K562 (cell line): ENCODE data around the gene MRPL55. TPM values are rescaled to one million over a fixed set of nuclear protein-coding genes. Genes with fewer than 3 reads are reported as not detected.

Experiments
- BRCA1 ChIP-seq, 2 experiments: fragments of 450-650 bp in 1 of 2; sonication (generic) in 1 of 2; formaldehyde crosslinking in 1 of 2; IDR thresholded peaks; 2 replicates each; pipeline versions ENCODE4 v1.5.0 to v1.6.1; 2017 to 2020; ENCODE audit warnings: mild to moderate bottlenecking in 1 of 2, missing genetic modification reagents in 1 of 2
- C11orf30 ChIP-seq: fragments of 450-650 bp; IDR thresholded peaks from 2 replicates; pipeline ENCODE4 v1.6.1; 2016; ENCODE audit warnings: low read depth, mild to moderate bottlenecking
- FOXM1 ChIP-seq, 2 experiments: fragments of 450-650 bp in 1 of 2; sonication (generic) in 1 of 2; formaldehyde crosslinking in 1 of 2; IDR thresholded peaks; 2 replicates each; pipeline versions ENCODE4 v1.6.1 to v1.9.0; 2017 to 2022; ENCODE audit warnings: low read depth in 2 of 2, mild to moderate bottlenecking in 2 of 2, missing genetic modification reagents in 1 of 2, moderate library complexity in 1 of 2
- GMEB1 ChIP-seq: fragments of 250-450 bp; sonication (Bioruptor Pico); IDR thresholded peaks from 2 replicates; pipeline ENCODE4 v1.4.0; 2020; ENCODE audit warnings: mild to moderate bottlenecking
- KDM1A ChIP-seq, 2 experiments: fragments of 450-650 bp; IDR thresholded peaks; 2 replicates each; pipeline ENCODE4 v1.6.1; 2016; ENCODE audit warnings: mild to moderate bottlenecking in 2 of 2
- MEF2A ChIP-seq: IDR thresholded peaks from 2 replicates; pipeline ENCODE4 v1.6.1; 2011; ENCODE audit warnings: low read depth, mild to moderate bottlenecking, low read length, moderate library complexity; ENCODE audit not compliant: control insufficient read depth
- NBN ChIP-seq: fragments of 450-650 bp; IDR thresholded peaks from 2 replicates; pipeline ENCODE4 v1.6.1; 2016; ENCODE audit warnings: low read depth, mild to moderate bottlenecking
- PML ChIP-seq: IDR thresholded peaks from 2 replicates; pipeline ENCODE4 v1.6.1; 2012; ENCODE audit warnings: low read length, inconsistent platforms
- PYGO2 ChIP-seq: fragments of 450-650 bp; IDR thresholded peaks from 2 replicates; pipeline ENCODE4 v1.6.1; 2016; ENCODE audit warnings: mild to moderate bottlenecking, missing genetic modification characterization, moderate library complexity, missing compliant biosample characterization
- SNRNP70 ChIP-seq: fragments of 200-400 bp; formaldehyde crosslinking; optimal IDR thresholded peaks from 2 replicates; pipeline ENCODE3; 2017; ENCODE audit warnings: low read depth, low read length
- SP1 ChIP-seq: sonication (generic); formaldehyde crosslinking; IDR thresholded peaks from 2 replicates; pipeline ENCODE4 v1.8.1; 2022; ENCODE audit warnings: mild to moderate bottlenecking, missing genetic modification reagents
- STAT5A ChIP-seq: IDR thresholded peaks from 2 replicates; pipeline ENCODE4 v1.6.1; 2012; ENCODE audit warnings: low read length, inconsistent platforms, borderline replicate concordance
- STAT5B ChIP-seq: fragments of 250-450 bp; sonication (Bioruptor Pico); IDR thresholded peaks from 2 replicates; pipeline ENCODE4 v1.8.0; 2021; ENCODE audit warnings: mild to moderate bottlenecking, inconsistent platforms
- TFAP4 ChIP-seq: sonication (generic); formaldehyde crosslinking; IDR thresholded peaks from 2 replicates; pipeline ENCODE4 v1.8.0; 2022; ENCODE audit warnings: missing genetic modification reagents, mild to moderate bottlenecking, moderate library complexity, borderline replicate concordance
- ZNF124 ChIP-seq: sonication (generic); formaldehyde crosslinking; IDR thresholded peaks from 2 replicates; pipeline ENCODE4 v1.8.1; 2022; ENCODE audit warnings: missing genetic modification reagents
- polyA plus RNA-seq, 8 experiments: library from polyadenylated mRNA; depleted of rRNA in 4 of 8; stranded (reverse) in 5 of 8; unstranded in 3 of 8; fragments of >200 nt; fragmentation: Nextera tagmentation in 2 of 8; fragmentation: Illumina TruSeq in 1 of 8; extraction: Ambion mirVana in 2 of 8; extraction: Trizol in 1 of 8; gene quantifications; 2 replicates each; pipeline versions ENCODE4 v1.2.1 to v1.2.3, GENCODE V29; 2011 to 2014; ENCODE audit warnings: inconsistent platforms in 1 of 8, missing spikeins in 1 of 8
- total RNA-seq, 7 experiments: library from RNA; depleted of rRNA in 6 of 7; stranded (reverse); fragments of >200 nt in 6 of 7; fragmentation: Illumina TruSeq in 2 of 7; extraction: Trizol in 2 of 7; gene quantifications; 2 replicates each; pipeline versions ENCODE4 v1.2.1 to v1.2.3, GENCODE V29; 2011 to 2021; ENCODE audit warnings: low replicate concordance in 1 of 7
- TF ChIP-seq, protein P1 (sequence below): fragments of 200-600 bp; sonication (generic); IDR thresholded peaks from one replicate; pipeline ENCODE4 v1.6.1; 2012; ENCODE audit warnings: mild to moderate bottlenecking, low read depth, low read length, inconsistent platforms

Gene MRPL55
- total and polyA plus RNA-seq, 9 of the 15 experiments (the other 6 are each of a cell fraction or from before 2014, with no cell fraction given), result 34.9 to 228 (median 81.0) TPM

GRCh38 chr1:228117335-228117734 is 8.2 kb upstream of the MRPL55 start (continued):
- TF ChIP-seq, protein P1, sequence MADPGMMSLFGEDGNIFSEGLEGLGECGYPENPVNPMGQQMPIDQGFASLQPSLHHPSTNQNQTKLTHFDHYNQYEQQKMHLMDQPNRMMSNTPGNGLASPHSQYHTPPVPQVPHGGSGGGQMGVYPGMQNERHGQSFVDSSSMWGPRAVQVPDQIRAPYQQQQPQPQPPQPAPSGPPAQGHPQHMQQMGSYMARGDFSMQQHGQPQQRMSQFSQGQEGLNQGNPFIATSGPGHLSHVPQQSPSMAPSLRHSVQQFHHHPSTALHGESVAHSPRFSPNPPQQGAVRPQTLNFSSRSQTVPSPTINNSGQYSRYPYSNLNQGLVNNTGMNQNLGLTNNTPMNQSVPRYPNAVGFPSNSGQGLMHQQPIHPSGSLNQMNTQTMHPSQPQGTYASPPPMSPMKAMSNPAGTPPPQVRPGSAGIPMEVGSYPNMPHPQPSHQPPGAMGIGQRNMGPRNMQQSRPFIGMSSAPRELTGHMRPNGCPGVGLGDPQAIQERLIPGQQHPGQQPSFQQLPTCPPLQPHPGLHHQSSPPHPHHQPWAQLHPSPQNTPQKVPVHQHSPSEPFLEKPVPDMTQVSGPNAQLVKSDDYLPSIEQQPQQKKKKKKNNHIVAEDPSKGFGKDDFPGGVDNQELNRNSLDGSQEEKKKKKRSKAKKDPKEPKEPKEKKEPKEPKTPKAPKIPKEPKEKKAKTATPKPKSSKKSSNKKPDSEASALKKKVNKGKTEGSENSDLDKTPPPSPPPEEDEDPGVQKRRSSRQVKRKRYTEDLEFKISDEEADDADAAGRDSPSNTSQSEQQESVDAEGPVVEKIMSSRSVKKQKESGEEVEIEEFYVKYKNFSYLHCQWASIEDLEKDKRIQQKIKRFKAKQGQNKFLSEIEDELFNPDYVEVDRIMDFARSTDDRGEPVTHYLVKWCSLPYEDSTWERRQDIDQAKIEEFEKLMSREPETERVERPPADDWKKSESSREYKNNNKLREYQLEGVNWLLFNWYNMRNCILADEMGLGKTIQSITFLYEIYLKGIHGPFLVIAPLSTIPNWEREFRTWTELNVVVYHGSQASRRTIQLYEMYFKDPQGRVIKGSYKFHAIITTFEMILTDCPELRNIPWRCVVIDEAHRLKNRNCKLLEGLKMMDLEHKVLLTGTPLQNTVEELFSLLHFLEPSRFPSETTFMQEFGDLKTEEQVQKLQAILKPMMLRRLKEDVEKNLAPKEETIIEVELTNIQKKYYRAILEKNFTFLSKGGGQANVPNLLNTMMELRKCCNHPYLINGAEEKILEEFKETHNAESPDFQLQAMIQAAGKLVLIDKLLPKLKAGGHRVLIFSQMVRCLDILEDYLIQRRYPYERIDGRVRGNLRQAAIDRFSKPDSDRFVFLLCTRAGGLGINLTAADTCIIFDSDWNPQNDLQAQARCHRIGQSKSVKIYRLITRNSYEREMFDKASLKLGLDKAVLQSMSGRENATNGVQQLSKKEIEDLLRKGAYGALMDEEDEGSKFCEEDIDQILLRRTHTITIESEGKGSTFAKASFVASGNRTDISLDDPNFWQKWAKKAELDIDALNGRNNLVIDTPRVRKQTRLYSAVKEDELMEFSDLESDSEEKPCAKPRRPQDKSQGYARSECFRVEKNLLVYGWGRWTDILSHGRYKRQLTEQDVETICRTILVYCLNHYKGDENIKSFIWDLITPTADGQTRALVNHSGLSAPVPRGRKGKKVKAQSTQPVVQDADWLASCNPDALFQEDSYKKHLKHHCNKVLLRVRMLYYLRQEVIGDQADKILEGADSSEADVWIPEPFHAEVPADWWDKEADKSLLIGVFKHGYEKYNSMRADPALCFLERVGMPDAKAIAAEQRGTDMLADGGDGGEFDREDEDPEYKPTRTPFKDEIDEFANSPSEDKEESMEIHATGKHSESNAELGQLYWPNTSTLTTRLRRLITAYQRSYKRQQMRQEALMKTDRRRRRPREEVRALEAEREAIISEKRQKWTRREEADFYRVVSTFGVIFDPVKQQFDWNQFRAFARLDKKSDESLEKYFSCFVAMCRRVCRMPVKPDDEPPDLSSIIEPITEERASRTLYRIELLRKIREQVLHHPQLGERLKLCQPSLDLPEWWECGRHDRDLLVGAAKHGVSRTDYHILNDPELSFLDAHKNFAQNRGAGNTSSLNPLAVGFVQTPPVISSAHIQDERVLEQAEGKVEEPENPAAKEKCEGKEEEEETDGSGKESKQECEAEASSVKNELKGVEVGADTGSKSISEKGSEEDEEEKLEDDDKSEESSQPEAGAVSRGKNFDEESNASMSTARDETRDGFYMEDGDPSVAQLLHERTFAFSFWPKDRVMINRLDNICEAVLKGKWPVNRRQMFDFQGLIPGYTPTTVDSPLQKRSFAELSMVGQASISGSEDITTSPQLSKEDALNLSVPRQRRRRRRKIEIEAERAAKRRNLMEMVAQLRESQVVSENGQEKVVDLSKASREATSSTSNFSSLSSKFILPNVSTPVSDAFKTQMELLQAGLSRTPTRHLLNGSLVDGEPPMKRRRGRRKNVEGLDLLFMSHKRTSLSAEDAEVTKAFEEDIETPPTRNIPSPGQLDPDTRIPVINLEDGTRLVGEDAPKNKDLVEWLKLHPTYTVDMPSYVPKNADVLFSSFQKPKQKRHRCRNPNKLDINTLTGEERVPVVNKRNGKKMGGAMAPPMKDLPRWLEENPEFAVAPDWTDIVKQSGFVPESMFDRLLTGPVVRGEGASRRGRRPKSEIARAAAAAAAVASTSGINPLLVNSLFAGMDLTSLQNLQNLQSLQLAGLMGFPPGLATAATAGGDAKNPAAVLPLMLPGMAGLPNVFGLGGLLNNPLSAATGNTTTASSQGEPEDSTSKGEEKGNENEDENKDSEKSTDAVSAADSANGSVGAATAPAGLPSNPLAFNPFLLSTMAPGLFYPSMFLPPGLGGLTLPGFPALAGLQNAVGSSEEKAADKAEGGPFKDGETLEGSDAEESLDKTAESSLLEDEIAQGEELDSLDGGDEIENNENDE, result no peak
- TF ChIP-seq SNRNP70 (no peak), GMEB1 (CRISPR knock-in tag) (no peak), SP1 (no peak), STAT5A (no peak), KDM1A (IDR thresholded peaks at IDR 0.05) (no peak), NBN (no peak), BRCA1 (IDR thresholded peaks at IDR 0.05) (no peak), BRCA1 (CRISPR knock-in tag; IDR thresholded peaks at IDR 0.05) (no peak), PYGO2 (tag) (no peak), PML (no peak), MEF2A (no peak), ZNF124 (CRISPR knock-in tag) (no peak), C11orf30 (peak; percentile 53), TFAP4 (CRISPR knock-in tag) (no peak), STAT5B (CRISPR knock-in tag) (no peak), FOXM1 (IDR thresholded peaks at IDR 0.05; ENCODE audit: low read depth) (no peak), FOXM1 (CRISPR knock-in tag; IDR thresholded peaks at IDR 0.05; ENCODE audit: low read depth) (no peak)
